Activated T-helper 17 cell treated with anti-CD3 and anti-CD28 coated beads, Interleukin-2, amount 50 U/mL, for 72 hours (primary cell): ENCODE results near the gene ARL15. TPM values are rescaled to one million over a fixed set of nuclear protein-coding genes. Genes with fewer than 3 reads are reported as not detected.
"Not testable (repeated sequence)": the region's sequence is repeated elsewhere in the genome, so short reads cannot be mapped to it uniquely, and the experiment has no call there.

Experiments
- ATAC-seq: fragments of 150-1000 bp; cut with Tn5 transposase; replicated peaks from 2 replicates; pipeline ENCODE4 v1.10.0; 2021; ENCODE audit warnings: mild to moderate bottlenecking, moderate library complexity
- H3K27ac Mint-ChIP-seq: one replicate; pipeline ENCODE4 v1.8.0; 2022; ENCODE audit warnings: mixed read lengths
- H3K27me3 Mint-ChIP-seq: one replicate; pipeline ENCODE4 v1.8.0; 2022; ENCODE audit warnings: mixed read lengths
- H3K36me3 Mint-ChIP-seq: one replicate; pipeline ENCODE4 v1.8.0; 2022; ENCODE audit warnings: low read depth, mild to moderate bottlenecking, mixed read lengths
- H3K4me1 Mint-ChIP-seq: one replicate; pipeline ENCODE4 v1.8.0; 2022; ENCODE audit warnings: mixed read lengths
- H3K4me3 Mint-ChIP-seq: one replicate; pipeline ENCODE4 v1.8.0; 2022; ENCODE audit warnings: mild to moderate bottlenecking, mixed read lengths
- H3K9me3 Mint-ChIP-seq: one replicate; pipeline ENCODE4 v1.8.0; 2022; ENCODE audit warnings: mixed read lengths
- total RNA-seq, 2 donors: library from RNA; stranded (reverse); gene quantifications; one replicate each; pipeline ENCODE4 v1.2.3, GENCODE V29; 2022

ARL15 gene
- total RNA-seq, 2 donors from 2014 or later: 6.8 to 8.3 TPM

- Mint-ChIP-seq H3K4me3 (no peak overlapping the region), H3K36me3 (peaks cover 15% of the 10 kb centered on the region), H3K27me3 (no peaks in the 10 kb centered on the region), H3K4me1 (no peaks in the 10 kb centered on the region), H3K27ac (no peak overlapping the region), H3K9me3 (no peaks in the 10 kb centered on the region)
- ATAC-seq: no peak
Measured at GRCh38 chr5:53890490-53890889, 419.9 kb downstream of the ARL15 start.

- H3K36me3 Mint-ChIP-seq: peaks cover 20% of the 10 kb centered on the region
- no peaks in the 10 kb centered on the region for H3K27me3 Mint-ChIP-seq
- no peaks in the 10 kb centered on the region for H3K9me3 Mint-ChIP-seq
- H3K4me1 Mint-ChIP-seq: no peaks in the 10 kb centered on the region
- no peak for ATAC-seq
- H3K27ac Mint-ChIP-seq: no peak overlapping the region
- no peak overlapping the region for H3K4me3 Mint-ChIP-seq
Measured at GRCh38 chr5:53884844-53885243, 425.5 kb downstream of the ARL15 start.

GRCh38 chr5:53884417-53884816, 426.0 kb downstream of the ARL15 start:
- Mint-ChIP-seq H3K4me1 (no peaks in the 10 kb centered on the region), H3K4me3 (no peak overlapping the region), H3K27me3 (no peaks in the 10 kb centered on the region), H3K36me3 (peaks cover 20% of the 10 kb centered on the region), H3K27ac (no peak overlapping the region), H3K9me3 (no peaks in the 10 kb centered on the region)
- no peak for ATAC-seq

- no peaks in the 10 kb centered on the region for H3K9me3 Mint-ChIP-seq
- no peaks in the 10 kb centered on the region for H3K4me1 Mint-ChIP-seq
- H3K27ac Mint-ChIP-seq: no peak overlapping the region
- H3K27me3 Mint-ChIP-seq: no peaks in the 10 kb centered on the region
- H3K36me3 Mint-ChIP-seq: peaks cover 20% of the 10 kb centered on the region
- ATAC-seq: no peak
- H3K4me3 Mint-ChIP-seq: no peak overlapping the region
Measured at GRCh38 chr5:53882676-53883031, 427.7 kb downstream of the ARL15 start.

GRCh38 chr5:53882006-53882675, 428.2 kb downstream of the ARL15 start:
- no peaks in the 10 kb centered on the region for H3K4me1 Mint-ChIP-seq
- no peak for ATAC-seq
- no peaks in the 10 kb centered on the region for H3K27me3 Mint-ChIP-seq
- H3K36me3 Mint-ChIP-seq: peaks cover 20% of the 10 kb centered on the region
- H3K4me3 Mint-ChIP-seq: no peak overlapping the region
- H3K27ac Mint-ChIP-seq: no peak overlapping the region
- H3K9me3 Mint-ChIP-seq: no peaks in the 10 kb centered on the region

- Mint-ChIP-seq H3K4me3 (no peak overlapping the region), H3K36me3 (peaks cover under 1% of the 10 kb centered on the region), H3K27me3 (no peaks in the 10 kb centered on the region), H3K4me1 (no peaks in the 10 kb centered on the region), H3K27ac (no peak overlapping the region), H3K9me3 (peaks cover 2% of the 10 kb centered on the region)
- no peak for ATAC-seq
Measured at GRCh38 chr5:53879708-53880323, 430.6 kb downstream of the ARL15 start.

- Mint-ChIP-seq H3K27me3 (no peaks in the 10 kb centered on the region), H3K9me3 (peaks cover 4% of the 10 kb centered on the region), H3K27ac (no peak overlapping the region), H3K36me3 (no peaks in the 10 kb centered on the region), H3K4me1 (no peaks in the 10 kb centered on the region), H3K4me3 (no peak overlapping the region)
- ATAC-seq: no peak
Measured at GRCh38 chr5:53878015-53878414, 432.4 kb downstream of the ARL15 start.

- no peaks in the 10 kb centered on the region for H3K27me3 Mint-ChIP-seq
Measured at GRCh38 chr5:53877243-53877642, 433.1 kb downstream of the ARL15 start.

GRCh38 chr5:53874409-53874808, 436.0 kb downstream of the ARL15 start:
- peaks cover 4% of the 10 kb centered on the region for H3K9me3 Mint-ChIP-seq
- no peak overlapping the region for H3K27ac Mint-ChIP-seq
- no peaks in the 10 kb centered on the region for H3K4me1 Mint-ChIP-seq
- H3K4me3 Mint-ChIP-seq: no peak overlapping the region
- no peak for ATAC-seq
- H3K36me3 Mint-ChIP-seq: no peaks in the 10 kb centered on the region
- H3K27me3 Mint-ChIP-seq: no peaks in the 10 kb centered on the region

More at GRCh38 chr5:53877243-53877642, 433.1 kb downstream of the ARL15 start:
- H3K4me3 Mint-ChIP-seq: no peak overlapping the region
- no peaks in the 10 kb centered on the region for H3K36me3 Mint-ChIP-seq
- H3K27ac Mint-ChIP-seq: no peak overlapping the region
- no peak for ATAC-seq
- no peaks in the 10 kb centered on the region for H3K4me1 Mint-ChIP-seq
- H3K9me3 Mint-ChIP-seq: peaks cover 4% of the 10 kb centered on the region

GRCh38 chr5:53873235-53873634, 437.1 kb downstream of the ARL15 start:
- Mint-ChIP-seq H3K4me3 (no peak overlapping the region), H3K4me1 (no peaks in the 10 kb centered on the region), H3K9me3 (peaks cover 4% of the 10 kb centered on the region), H3K27me3 (peaks cover 1% of the 10 kb centered on the region), H3K27ac (no peak overlapping the region), H3K36me3 (no peaks in the 10 kb centered on the region)
- no peak for ATAC-seq

- no peaks in the 10 kb centered on the region for H3K36me3 Mint-ChIP-seq
- no peaks in the 10 kb centered on the region for H3K4me1 Mint-ChIP-seq
- ATAC-seq: no peak
- no peak overlapping the region for H3K27ac Mint-ChIP-seq
- peaks cover 4% of the 10 kb centered on the region for H3K9me3 Mint-ChIP-seq
- H3K4me3 Mint-ChIP-seq: no peak overlapping the region
- peaks cover 7% of the 10 kb centered on the region for H3K27me3 Mint-ChIP-seq
Measured at GRCh38 chr5:53871775-53872174, 438.6 kb downstream of the ARL15 start.

- no peaks in the 10 kb centered on the region for H3K4me1 Mint-ChIP-seq
- peaks cover 4% of the 10 kb centered on the region for H3K9me3 Mint-ChIP-seq
- no peak overlapping the region for H3K4me3 Mint-ChIP-seq
- H3K36me3 Mint-ChIP-seq: no peaks in the 10 kb centered on the region
- no peak for ATAC-seq
- peaks cover 7% of the 10 kb centered on the region for H3K27me3 Mint-ChIP-seq
- H3K27ac Mint-ChIP-seq: no peak overlapping the region
Measured at GRCh38 chr5:53871050-53871449, 439.3 kb downstream of the ARL15 start.

- Mint-ChIP-seq H3K36me3 (no peaks in the 10 kb centered on the region), H3K4me1 (no peaks in the 10 kb centered on the region), H3K4me3 (no peak overlapping the region), H3K9me3 (peaks cover 5% of the 10 kb centered on the region), H3K27ac (no peak overlapping the region), H3K27me3 (peaks cover 4% of the 10 kb centered on the region)
- no peak for ATAC-seq
Measured at GRCh38 chr5:53858700-53859456, 451.5 kb downstream of the ARL15 start.

GRCh38 chr5:53856506-53856905, 453.9 kb downstream of the ARL15 start:
- Mint-ChIP-seq H3K36me3 (no peaks in the 10 kb centered on the region), H3K4me1 (no peaks in the 10 kb centered on the region), H3K27me3 (peaks cover 4% of the 10 kb centered on the region), H3K4me3 (no peak overlapping the region), H3K9me3 (peaks cover 10% of the 10 kb centered on the region), H3K27ac (no peak overlapping the region)
- no peak for ATAC-seq

- not testable (repeated sequence) for H3K27ac Mint-ChIP-seq, H3K4me1 Mint-ChIP-seq, H3K27me3 Mint-ChIP-seq, H3K36me3 Mint-ChIP-seq, H3K4me3 Mint-ChIP-seq, ATAC-seq
- peaks cover 11% of the 10 kb centered on the region for H3K9me3 Mint-ChIP-seq
Measured at GRCh38 chr5:53836851-53837430, 473.4 kb downstream of the ARL15 start.
